ENCODE measurements around the gene IFIT3. TPM values are rescaled to one million over a fixed set of nuclear protein-coding genes. Genes with fewer than 3 reads are reported as not detected.

Gene IFIT3
- total and polyA plus RNA-seq, 9 of the 15 experiments (the other 6 are each of a cell fraction or from before 2014, with no cell fraction given): 0.23 to 2.2 (median 0.77) TPM

- TF ChIP-seq ZNF512 (tag; IDR thresholded peaks at IDR 0.05) (no peak), ZNF165 (CRISPR knock-in tag; IDR thresholded peaks at IDR 0.05; ENCODE audit: borderline replicate concordance) (no peak), KLF13 (tag; IDR thresholded peaks at IDR 0.05; ENCODE audit: borderline replicate concordance, low read depth) (no peak), SPI1 (IDR thresholded peaks at IDR 0.05; ENCODE audit: borderline replicate concordance, low read depth, low read length) (no peak), IRF9 (tag; IDR thresholded peaks at IDR 0.05) (no peak), KLF16 (IDR thresholded peaks at IDR 0.05) (no peak), CBX1 (IDR thresholded peaks at IDR 0.05; ENCODE audit: low read depth) (no peak), MGA (IDR thresholded peaks at IDR 0.05) (peak; percentile 54), ATF3 (IDR thresholded peaks at IDR 0.05) (no peak), ATF3 (CRISPR knock-in tag; conservative IDR thresholded peaks at IDR 0.05) (no peak), PHB (CRISPR knock-in tag; IDR thresholded peaks at IDR 0.05) (no peak), TCF7 (IDR thresholded peaks at IDR 0.05; ENCODE audit: borderline replicate concordance) (no peak)
These were observed 25.9 kb upstream of the IFIT3 start, which contains the start of gene IFIT2 (continued) for GRCh38 chr10:89301721-89302445.

All from K562 (cell line).